Measurements from ENCODE around the gene RTKN2.

- TF ChIP-seq CTCF (IDR thresholded peaks at IDR 0.05) = no peak
- no peak for TF ChIP-seq EZH2 (IDR thresholded peaks at IDR 0.05; ENCODE audit: borderline replicate concordance, insufficient read depth, low read depth, low read length, poor library complexity, severe bottlenecking)
Measured at GRCh38 chr10:62308101-62308500, 39.5 kb upstream of the RTKN2 start.
